ENCODE data around the gene ANKRD50. TPM values are rescaled to one million over a fixed set of nuclear protein-coding genes. Genes with fewer than 3 reads are reported as not detected.

ANKRD50 gene
- total RNA-seq, 1 donor from 2014 or later: 58.9 TPM

GRCh38 chr4:124658795-124659194 lies 53.7 kb downstream of the ANKRD50 start:
- H3K4me3 Mint-ChIP-seq (ENCODE audit: unreplicated experiment): no peak overlapping the region
- H3K27ac Mint-ChIP-seq (ENCODE audit: unreplicated experiment): no peak overlapping the region
- no peaks in the 10 kb centered on the region for H3K4me1 Mint-ChIP-seq (ENCODE audit: low read depth, unreplicated experiment)
- no peaks in the 10 kb centered on the region for H3K36me3 Mint-ChIP-seq (ENCODE audit: unreplicated experiment)
- no peaks in the 10 kb centered on the region for H3K9me3 Mint-ChIP-seq (ENCODE audit: unreplicated experiment)
- peaks cover 2% of the 10 kb centered on the region for H3K27me3 Mint-ChIP-seq (ENCODE audit: unreplicated experiment)
- DNase-seq: no peak
- TF ChIP-seq CTCF (IDR thresholded peaks at IDR 0.05; ENCODE audit: partially characterized antibody, unreplicated experiment): no peak

- no peak for TF ChIP-seq CTCF (IDR thresholded peaks at IDR 0.05; ENCODE audit: partially characterized antibody, unreplicated experiment)
- Mint-ChIP-seq H3K36me3 (ENCODE audit: unreplicated experiment) (peaks cover 5% of the 10 kb centered on the region), H3K27me3 (ENCODE audit: unreplicated experiment) (peaks cover 5% of the 10 kb centered on the region), H3K4me1 (ENCODE audit: low read depth, unreplicated experiment) (peaks cover 5% of the 10 kb centered on the region), H3K9me3 (ENCODE audit: unreplicated experiment) (no peaks in the 10 kb centered on the region), H3K27ac (ENCODE audit: unreplicated experiment) (no peak overlapping the region), H3K4me3 (ENCODE audit: unreplicated experiment) (no peak overlapping the region)
- DNase-seq: no peak
These were observed 61.9 kb downstream of the ANKRD50 start for GRCh38 chr4:124650614-124651013.

GRCh38 chr4:124647599-124647998 lies 64.9 kb downstream of the ANKRD50 start:
- no peak for TF ChIP-seq CTCF (IDR thresholded peaks at IDR 0.05; ENCODE audit: partially characterized antibody, unreplicated experiment)
- H3K4me3 Mint-ChIP-seq (ENCODE audit: unreplicated experiment): no peak overlapping the region
- H3K27me3 Mint-ChIP-seq (ENCODE audit: unreplicated experiment): peaks cover 5% of the 10 kb centered on the region
- H3K9me3 Mint-ChIP-seq (ENCODE audit: unreplicated experiment): no peaks in the 10 kb centered on the region
- no peak for DNase-seq
- no peak overlapping the region for H3K27ac Mint-ChIP-seq (ENCODE audit: unreplicated experiment)
- peaks cover 5% of the 10 kb centered on the region for H3K4me1 Mint-ChIP-seq (ENCODE audit: low read depth, unreplicated experiment)
- H3K36me3 Mint-ChIP-seq (ENCODE audit: unreplicated experiment): peaks cover 5% of the 10 kb centered on the region

GRCh38 chr4:124644621-124645020 lies 67.9 kb downstream of the ANKRD50 start:
- Mint-ChIP-seq H3K27ac (ENCODE audit: unreplicated experiment) (no peak overlapping the region), H3K27me3 (ENCODE audit: unreplicated experiment) (no peaks in the 10 kb centered on the region), H3K36me3 (ENCODE audit: unreplicated experiment) (no peaks in the 10 kb centered on the region), H3K9me3 (ENCODE audit: unreplicated experiment) (no peaks in the 10 kb centered on the region), H3K4me1 (ENCODE audit: low read depth, unreplicated experiment) (peaks cover 8% of the 10 kb centered on the region), H3K4me3 (ENCODE audit: unreplicated experiment) (no peak overlapping the region)
- no peak for DNase-seq
- TF ChIP-seq CTCF (IDR thresholded peaks at IDR 0.05; ENCODE audit: partially characterized antibody, unreplicated experiment): no peak

DNA sequence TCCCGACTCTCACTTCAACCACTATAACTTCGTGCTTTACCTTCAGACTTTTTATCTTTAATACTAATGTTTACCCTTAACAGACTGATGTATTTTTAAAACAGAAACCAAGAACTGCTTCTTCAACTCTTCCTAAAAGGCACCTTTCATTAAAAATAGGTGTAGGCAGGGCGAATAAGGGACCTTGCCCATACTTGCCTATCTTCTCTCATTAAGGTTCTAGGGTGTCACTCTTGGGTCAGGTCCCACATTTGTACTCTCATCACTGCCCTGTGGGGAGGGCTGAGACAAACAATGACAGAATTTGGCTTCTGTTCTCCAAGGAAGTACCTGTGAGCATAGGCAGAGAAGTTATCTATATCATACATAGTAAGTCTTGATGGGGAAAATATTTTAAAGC lies 69.7 kb downstream of the ANKRD50 start:
- Mint-ChIP-seq H3K36me3 (ENCODE audit: unreplicated experiment) (no peaks in the 10 kb centered on the region), H3K4me1 (ENCODE audit: low read depth, unreplicated experiment) (peaks cover 7% of the 10 kb centered on the region), H3K4me3 (ENCODE audit: unreplicated experiment) (no peak overlapping the region), H3K27ac (ENCODE audit: unreplicated experiment) (no peak overlapping the region), H3K27me3 (ENCODE audit: unreplicated experiment) (no peaks in the 10 kb centered on the region), H3K9me3 (ENCODE audit: unreplicated experiment) (no peaks in the 10 kb centered on the region)
- no peak for TF ChIP-seq CTCF (IDR thresholded peaks at IDR 0.05; ENCODE audit: partially characterized antibody, unreplicated experiment)
- no peak for DNase-seq
